IMR-90 (cell line): ENCODE results near the gene UBD. TPM values are rescaled to one million over a fixed set of nuclear protein-coding genes. Genes with fewer than 3 reads are reported as not detected.

Source experiments
- ATAC-seq: fragments of 200-7000 bp; cut with Tn5 transposase; 2 replicates; pipeline ENCODE4 v1.9.1; 2020; ENCODE audit warnings: low read depth, mild to moderate bottlenecking, moderate library complexity
- BruUV-seq: library from RNA; stranded (reverse); fragments of 400-500 nt; replicated peaks from 2 replicates; lab custom pipeline; 2021; lab: Mats Ljungman, UMichigan
- CTCF ChIA-PET: fragments of 300-600 bp; formaldehyde crosslinking; extraction: SDS; loops from one replicate; lab custom pipeline; 2021; ENCODE audit warnings: antibody characterized with exemption; lab: Yijun Ruan, JAX
- POLR2A ChIA-PET: fragments of 300-600 bp; sonication (Branson Sonifier 250); formaldehyde crosslinking; loops from one replicate; lab custom pipeline; 2022; ENCODE audit warnings: antibody characterized with exemption; ENCODE audit not compliant: unreplicated experiment; lab: Charles Lee
- DNase-seq: peaks from one replicate; pipeline ENCODE4 v3.0.0; 2013
- H2AFZ ChIP-seq: replicated peaks from 2 replicates; pipeline ENCODE3; 2013; ENCODE audit warnings: low read length, mild to moderate bottlenecking; ENCODE audit not compliant: poor library complexity
- H2AK5ac ChIP-seq: 2 replicates; pipeline ENCODE4 v1.6.1; 2013; ENCODE audit warnings: low read depth, low read length, inconsistent platforms
- H2AK9ac ChIP-seq: replicated peaks from 2 replicates; pipeline ENCODE3; 2013; ENCODE audit warnings: mild to moderate bottlenecking, low read depth, low read length, moderate library complexity; ENCODE audit not compliant: poor library complexity
- H2BK120ac ChIP-seq: 2 replicates; pipeline ENCODE4 v1.6.1; 2013; ENCODE audit warnings: low read depth, low read length, inconsistent platforms
- H2BK15ac ChIP-seq: 3 replicates; pipeline ENCODE4 v1.6.1; 2013; ENCODE audit warnings: low read depth, low read length, inconsistent platforms
- H2BK20ac ChIP-seq: 2 replicates; pipeline ENCODE4 v1.6.1; 2013; ENCODE audit warnings: low read depth, mild to moderate bottlenecking, inconsistent platforms, low read length, moderate library complexity
- H2BK5ac ChIP-seq: 2 replicates; pipeline ENCODE4 v1.6.1; 2013; ENCODE audit warnings: mild to moderate bottlenecking, low read depth, low read length, inconsistent platforms; ENCODE audit not compliant: poor library complexity, severe bottlenecking
- H3K14ac ChIP-seq: replicated peaks from 2 replicates; pipeline ENCODE4 v1.6.1; 2013; ENCODE audit warnings: low read depth, low read length, inconsistent platforms
- H3K18ac ChIP-seq: 2 replicates; pipeline ENCODE4 v1.6.1; 2013; ENCODE audit warnings: low read depth, low read length, control low read depth
- H3K23ac ChIP-seq: 2 replicates; pipeline ENCODE4 v1.6.1; 2013; ENCODE audit warnings: low read depth, low read length, inconsistent platforms
- H3K27ac ChIP-seq: 2 replicates; pipeline ENCODE4 v1.5.1; 2013; ENCODE audit warnings: mild to moderate bottlenecking, control low read depth, low read length; ENCODE audit not compliant: insufficient read depth
- H3K27me3 ChIP-seq: 2 replicates; pipeline ENCODE4 v1.6.1; 2013; ENCODE audit warnings: low read length; ENCODE audit not compliant: control insufficient read depth, insufficient read depth
- H3K36me3 ChIP-seq: 2 replicates; pipeline ENCODE4 v1.6.1; 2013; ENCODE audit warnings: low read length, mixed read lengths; ENCODE audit not compliant: control insufficient read depth, insufficient read depth
- H3K4ac ChIP-seq: 2 replicates; pipeline ENCODE4 v1.6.1; 2013; ENCODE audit warnings: low read depth, low read length, inconsistent platforms
- H3K4me1 ChIP-seq: 2 replicates; pipeline ENCODE4 v1.6.1; 2013; ENCODE audit warnings: low read length, mixed read lengths; ENCODE audit not compliant: control insufficient read depth, insufficient read depth
- H3K4me2 ChIP-seq: 2 replicates; pipeline ENCODE4 v1.6.1; 2013; ENCODE audit warnings: low read depth, mild to moderate bottlenecking, control low read depth, low read length, moderate library complexity
- H3K4me3 ChIP-seq: 2 replicates; pipeline ENCODE4 v1.5.1; 2013; ENCODE audit warnings: low read depth, mild to moderate bottlenecking, control low read depth, low read length, moderate library complexity; ENCODE audit not compliant: insufficient read depth
- H3K56ac ChIP-seq: 2 replicates; pipeline ENCODE4 v1.6.1; 2013; ENCODE audit warnings: low read length, inconsistent platforms; ENCODE audit not compliant: insufficient read depth; ENCODE audit errors: extremely low read depth
- H3K79me1 ChIP-seq, 2 experiments: 2 replicates each; pipeline ENCODE4 v1.6.1; 2013; ENCODE audit warnings: low read length in 2 of 2, inconsistent platforms in 1 of 2, low read depth in 1 of 2
- H3K9ac ChIP-seq: 2 replicates; pipeline ENCODE4 v1.6.1; 2013; ENCODE audit warnings: low read depth, low read length, control low read depth
- H3K9me1 ChIP-seq: 2 replicates; pipeline ENCODE4 v1.6.1; 2013; ENCODE audit warnings: low read length, inconsistent platforms; ENCODE audit not compliant: insufficient read depth
- H3K9me3 ChIP-seq: 2 replicates; pipeline ENCODE4 v1.6.1; 2013; ENCODE audit warnings: low read length; ENCODE audit not compliant: control insufficient read depth, insufficient read depth
- H4K20me1 ChIP-seq: 2 replicates; pipeline ENCODE4 v1.6.1; 2013; ENCODE audit warnings: low read length, inconsistent platforms; ENCODE audit not compliant: insufficient read depth
- H4K5ac ChIP-seq: 2 replicates; pipeline ENCODE4 v1.6.1; 2013; ENCODE audit warnings: mild to moderate bottlenecking, low read depth, low read length, control low read depth
- H4K8ac ChIP-seq, 2 experiments: 2 replicates each; pipeline ENCODE4 v1.6.1; 2013; ENCODE audit warnings: low read depth in 2 of 2, low read length in 2 of 2, control low read depth in 1 of 2, inconsistent platforms in 1 of 2
- H4K91ac ChIP-seq: 2 replicates; pipeline ENCODE4 v1.6.1; 2013; ENCODE audit warnings: low read depth, low read length, inconsistent platforms; ENCODE audit not compliant: insufficient read depth
- CEBPB ChIP-seq: IDR thresholded peaks from 2 replicates; pipeline ENCODE4 v1.6.1; 2012; ENCODE audit warnings: low read depth, low read length, improper control_type of control experiment
- FOS ChIP-seq: fragments of 150-350 bp; IDR thresholded peaks from 2 replicates; pipeline ENCODE4 v1.6.1; 2016; ENCODE audit warnings: low read depth, low read length
- RAD21 ChIP-seq: IDR thresholded peaks from 2 replicates; pipeline ENCODE4 v1.6.1; 2012; ENCODE audit warnings: low read length, improper control_type of control experiment
- RFX5 ChIP-seq: IDR thresholded peaks from 2 replicates; pipeline ENCODE4 v1.8.0; 2012; ENCODE audit warnings: low read depth, mild to moderate bottlenecking, low read length, moderate library complexity
- WGBS, 2 experiments: methylation state at CpG; one replicate each; pipeline versions ENCODE4 v1.1.5 to v1.1.7; 2013; ENCODE audit warnings: missing lambda C conversion rate in 2 of 2; ENCODE audit not compliant: insufficient read length in 1 of 2; ENCODE audit errors: extremely low coverage in 2 of 2; 5-methylcytosine and 5-hydroxymethylcytosine counted together
- dilution Hi-C: fragments of 300-500 bp; cut with HindIII; formaldehyde crosslinking; loops from one replicate; pipeline ENCODE4 v1.14.3; 2018; ENCODE audit warnings: low sequenced_read_pairs; ENCODE audit not compliant: unreplicated experiment
- in situ Hi-C: fragments of 300-500 bp; cut with MboI; formaldehyde crosslinking; loops from 3 replicates; pipeline ENCODE4 v1.14.3; 2019; ENCODE audit warnings: low sequenced_read_pairs, inconsistent platforms, mixed read lengths
- intact Hi-C: fragments of 100-400 bp; cut with micrococcal nuclease; formaldehyde crosslinking; loops from 2 replicates; pipeline ENCODE4 v1.10.0; 2022
- polyA plus RNA-seq, 3 experiments: library from polyadenylated mRNA; depleted of rRNA; stranded (reverse); fragments of >200 nt; gene quantifications; 2 replicates each; pipeline ENCODE4 v1.2.3, GENCODE V29; 2012; ENCODE audit warnings: low replicate concordance in 1 of 3
- total RNA-seq: library from RNA; depleted of rRNA; stranded (reverse); fragments of >200 nt; gene quantifications from 2 replicates; pipeline ENCODE4 v1.2.3, GENCODE V29; 2012

The UBD gene
- total and polyA plus RNA-seq, 2 of the 4 experiments (the other 2 are of a cell fraction): not detected

GRCh38 chr6:29561606-29562181 is 2.2 kb upstream of the UBD start:
- H2BK20ac ChIP-seq: no peak overlapping the region
- H4K8ac ChIP-seq: no peak overlapping the region
- H2BK15ac ChIP-seq: no peak overlapping the region
- no peak overlapping the region for H4K5ac ChIP-seq
- no peaks in the 10 kb centered on the region for H4K20me1 ChIP-seq
- H2AK5ac ChIP-seq: no peak overlapping the region
- no peaks in the 10 kb centered on the region for H3K79me1 ChIP-seq
- ATAC-seq (no peak), DNase-seq (no peak)
- H4K91ac ChIP-seq: no peak overlapping the region
- no peaks in the 10 kb centered on the region for H3K9me1 ChIP-seq
- H2BK5ac ChIP-seq: no peak overlapping the region
- dilution Hi-C loops: no loop called here
- H3K56ac ChIP-seq: no peak overlapping the region
- no peak overlapping the region for H3K4me3 ChIP-seq
- no peak overlapping the region for H3K4me2 ChIP-seq
- TF ChIP-seq FOS (no peak), RFX5 (no peak), RAD21 (no peak), CEBPB (no peak)
- no peaks in the 10 kb centered on the region for H3K36me3 ChIP-seq
- intact Hi-C loops: no loop called here
- BruUV-seq: no TSS peak
- ChIA-PET CTCF (no interaction called here), POLR2A (no interaction called here)
- no peak overlapping the region for H3K14ac ChIP-seq
- no peak overlapping the region for H3K9ac ChIP-seq
- H3K4me1 ChIP-seq: no peaks in the 10 kb centered on the region
- no CpG with 5 or more reads among the region's 1 CpG for WGBS, 2 experiments
- H3K9me3 ChIP-seq: no peaks in the 10 kb centered on the region
- H2AFZ ChIP-seq: no peak overlapping the region
- H3K27ac ChIP-seq: no peak overlapping the region
- H3K4ac ChIP-seq: no peak overlapping the region
- H3K18ac ChIP-seq: no peak overlapping the region
- H3K23ac ChIP-seq: no peak overlapping the region
- in situ Hi-C loops: no loop called here
- no peak overlapping the region for H2AK9ac ChIP-seq
- H3K27me3 ChIP-seq: no peaks in the 10 kb centered on the region; the same call in 1 of the 2 replicates
- no peak overlapping the region for H2BK120ac ChIP-seq
